ENCODE measurements around the gene PRPF18.

- no peak for TF ChIP-seq CTCF (IDR thresholded peaks at IDR 0.05; ENCODE audit: low read length)
- TF ChIP-seq EZH2 (optimal IDR thresholded peaks at IDR 0.05; ENCODE audit: low read depth, low read length), result no peak
- TF ChIP-seq EZH2phosphoT487 (IDR thresholded peaks at IDR 0.05; ENCODE audit: low read length), result no peak
These were observed 12.8 kb upstream of the PRPF18 start for GRCh38 chr10:13573960-13574359.
